ENCODE results near the gene KRTAP2-3.
"Not testable (repeated sequence)": the region's sequence is repeated elsewhere in the genome, so short reads cannot be mapped to it uniquely, and the experiment has no call there.

DNA sequence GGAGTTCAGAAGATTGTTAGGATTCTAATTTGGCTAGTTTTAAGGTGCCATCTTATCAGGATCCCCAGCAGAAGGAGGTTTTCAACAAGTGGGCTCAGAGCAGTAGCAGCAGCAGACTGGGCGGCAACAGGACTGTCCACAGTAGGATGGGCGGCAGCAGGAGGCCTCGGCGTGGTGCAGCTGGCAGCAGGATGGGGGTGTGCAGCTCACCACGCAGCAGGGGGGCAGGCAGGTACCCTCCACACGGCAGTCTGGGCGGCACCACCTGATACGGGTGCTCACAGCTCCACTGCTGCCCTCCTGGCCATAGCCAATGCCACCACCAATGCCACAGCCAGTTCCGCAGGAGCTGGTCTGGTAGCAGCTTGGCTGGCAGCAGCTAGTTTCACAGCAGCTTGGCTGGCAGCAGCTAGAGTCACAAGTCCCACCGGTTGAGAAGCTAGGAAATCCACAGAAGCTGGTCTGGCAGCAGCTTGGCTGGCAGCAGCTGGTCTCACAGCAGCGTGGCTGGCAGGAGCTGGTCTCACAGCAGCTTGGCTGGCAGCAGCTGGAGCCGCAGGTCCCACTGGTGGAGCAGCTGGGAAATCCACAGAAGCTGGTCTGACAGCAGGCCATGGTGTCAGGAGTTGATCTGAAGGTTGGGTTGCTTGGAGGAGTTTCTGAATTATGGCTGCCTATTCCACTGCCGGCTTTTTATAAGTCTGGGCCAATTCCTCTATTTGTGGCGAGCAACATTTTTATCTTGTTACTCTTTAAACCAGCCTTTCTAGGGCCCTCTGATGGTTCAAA is 18.9 kb downstream of the KRTAP2-3 start, which contains the start of gene KRTAP1-1:
- not testable (repeated sequence) for TF ChIP-seq CHD1, FOS, POLR2A (IDR thresholded peaks at IDR 0.05; ENCODE audit: low read depth, low read length)
- TF ChIP-seq, protein P1, sequence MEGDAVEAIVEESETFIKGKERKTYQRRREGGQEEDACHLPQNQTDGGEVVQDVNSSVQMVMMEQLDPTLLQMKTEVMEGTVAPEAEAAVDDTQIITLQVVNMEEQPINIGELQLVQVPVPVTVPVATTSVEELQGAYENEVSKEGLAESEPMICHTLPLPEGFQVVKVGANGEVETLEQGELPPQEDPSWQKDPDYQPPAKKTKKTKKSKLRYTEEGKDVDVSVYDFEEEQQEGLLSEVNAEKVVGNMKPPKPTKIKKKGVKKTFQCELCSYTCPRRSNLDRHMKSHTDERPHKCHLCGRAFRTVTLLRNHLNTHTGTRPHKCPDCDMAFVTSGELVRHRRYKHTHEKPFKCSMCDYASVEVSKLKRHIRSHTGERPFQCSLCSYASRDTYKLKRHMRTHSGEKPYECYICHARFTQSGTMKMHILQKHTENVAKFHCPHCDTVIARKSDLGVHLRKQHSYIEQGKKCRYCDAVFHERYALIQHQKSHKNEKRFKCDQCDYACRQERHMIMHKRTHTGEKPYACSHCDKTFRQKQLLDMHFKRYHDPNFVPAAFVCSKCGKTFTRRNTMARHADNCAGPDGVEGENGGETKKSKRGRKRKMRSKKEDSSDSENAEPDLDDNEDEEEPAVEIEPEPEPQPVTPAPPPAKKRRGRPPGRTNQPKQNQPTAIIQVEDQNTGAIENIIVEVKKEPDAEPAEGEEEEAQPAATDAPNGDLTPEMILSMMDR (conservative IDR thresholded peaks at IDR 0.05; ENCODE audit: low read depth, low read length), result 0 out of 2 replicates have a peak, but pooled peaks have one; percentile 16
